Measurements from ENCODE around the gene IGFL1. TPM values are rescaled to one million over a fixed set of nuclear protein-coding genes. Genes with fewer than 3 reads are reported as not detected.
"Not testable (repeated sequence)": the region's sequence is repeated elsewhere in the genome, so short reads cannot be mapped to it uniquely, and the experiment has no call there.

IGFL1 gene
- total RNA-seq, 1 experiment from 2014 or later = not detected

- no peak for DNase-seq (ENCODE audit: low read depth)
- in situ Hi-C loops (cut with HindIII; ENCODE audit: low pct_unique_long_range_greater_than_20kb, low sequenced_read_pairs) = no loop called here
Observed at GRCh38 chr19:46216612-46217011, 12.9 kb upstream of the IGFL1 start.

- in situ Hi-C loops (cut with HindIII; ENCODE audit: low pct_unique_long_range_greater_than_20kb, low sequenced_read_pairs) = no loop called here
- peak; percentile 58 for DNase-seq (ENCODE audit: low read depth)
Observed at GRCh38 chr19:46217476-46217875, 12.1 kb upstream of the IGFL1 start.

GRCh38 chr19:46218160-46218559, 11.4 kb upstream of the IGFL1 start:
- peak; percentile 69 for DNase-seq (ENCODE audit: low read depth)
- in situ Hi-C loops (cut with HindIII; ENCODE audit: low pct_unique_long_range_greater_than_20kb, low sequenced_read_pairs) = no loop called here

- in situ Hi-C loops (cut with HindIII; ENCODE audit: low pct_unique_long_range_greater_than_20kb, low sequenced_read_pairs) = no loop called here
- no peak for DNase-seq (ENCODE audit: low read depth)
Observed at GRCh38 chr19:46220038-46220615, 9.4 kb upstream of the IGFL1 start.

GRCh38 chr19:46221152-46221551, 8.4 kb upstream of the IGFL1 start:
- DNase-seq (ENCODE audit: low read depth) = no peak
- in situ Hi-C loops (cut with HindIII; ENCODE audit: low pct_unique_long_range_greater_than_20kb, low sequenced_read_pairs) = no loop called here

DNA sequence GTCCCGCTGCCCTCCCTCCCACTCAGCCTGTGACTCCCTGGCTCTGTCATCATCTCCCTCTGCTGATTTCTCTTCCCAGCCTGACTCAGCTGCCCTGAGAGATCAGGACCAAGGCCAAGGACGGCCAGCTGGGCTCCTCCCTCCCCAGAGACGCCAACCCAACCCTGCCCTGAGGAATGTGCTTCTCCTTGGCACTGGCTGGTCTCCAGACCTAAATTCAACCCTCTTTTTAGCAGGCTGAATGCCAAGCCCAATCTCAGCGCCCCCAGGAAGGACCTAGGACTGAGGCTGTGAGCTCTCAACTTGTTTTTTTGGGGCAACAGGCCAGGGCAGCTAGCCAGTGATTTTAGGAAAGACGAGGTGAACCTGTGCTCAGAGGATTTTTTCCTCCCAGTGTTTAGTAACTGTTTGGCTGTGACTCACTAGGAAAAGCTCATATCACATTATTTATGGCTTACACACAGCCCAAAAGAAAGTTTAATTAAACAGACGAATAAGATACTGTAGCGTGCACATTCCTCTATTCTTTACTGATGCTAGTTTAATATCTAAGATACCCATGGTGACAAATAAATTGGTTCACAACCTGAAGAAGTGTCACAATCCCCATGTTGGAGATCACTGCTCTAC, 7.4 kb upstream of the IGFL1 start:
- peak; percentile 90 for DNase-seq (ENCODE audit: low read depth)

DNA sequence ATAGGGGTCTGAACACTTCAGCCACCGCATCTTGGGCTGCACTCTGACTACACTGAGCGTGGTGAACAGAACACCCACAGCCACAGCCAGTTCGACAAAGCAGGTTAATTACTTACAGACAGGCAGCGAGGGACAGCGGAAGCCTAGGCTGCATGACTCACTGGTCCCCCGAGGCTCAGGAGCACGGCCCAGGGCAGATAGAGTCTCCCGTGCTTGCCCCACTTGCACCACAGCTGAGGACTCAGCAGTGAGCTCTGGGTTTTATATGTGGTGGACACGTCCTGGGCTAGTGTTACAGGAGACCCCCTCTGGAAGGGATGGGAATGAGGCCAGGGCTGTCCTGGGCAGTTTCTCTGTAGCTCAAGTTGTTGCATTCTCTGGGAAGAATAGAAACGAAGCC, 5.8 kb upstream of the IGFL1 start:
- in situ Hi-C loops (cut with HindIII; ENCODE audit: low pct_unique_long_range_greater_than_20kb, low sequenced_read_pairs); DNase-seq (ENCODE audit: low read depth): not testable (repeated sequence)

More for the DNA sequence above, 7.4 kb upstream of the IGFL1 start:
- in situ Hi-C loops (cut with HindIII; ENCODE audit: low pct_unique_long_range_greater_than_20kb, low sequenced_read_pairs) = no loop called here

GRCh38 chr19:46224773-46225172, 4.8 kb upstream of the IGFL1 start:
- in situ Hi-C loops (cut with HindIII; ENCODE audit: low pct_unique_long_range_greater_than_20kb, low sequenced_read_pairs) = no loop called here
- no peak for DNase-seq (ENCODE audit: low read depth)

GRCh38 chr19:46225558-46226004, 4.0 kb upstream of the IGFL1 start:
- in situ Hi-C loops (cut with HindIII; ENCODE audit: low pct_unique_long_range_greater_than_20kb, low sequenced_read_pairs) = no loop called here
- no peak for DNase-seq (ENCODE audit: low read depth)

DNA sequence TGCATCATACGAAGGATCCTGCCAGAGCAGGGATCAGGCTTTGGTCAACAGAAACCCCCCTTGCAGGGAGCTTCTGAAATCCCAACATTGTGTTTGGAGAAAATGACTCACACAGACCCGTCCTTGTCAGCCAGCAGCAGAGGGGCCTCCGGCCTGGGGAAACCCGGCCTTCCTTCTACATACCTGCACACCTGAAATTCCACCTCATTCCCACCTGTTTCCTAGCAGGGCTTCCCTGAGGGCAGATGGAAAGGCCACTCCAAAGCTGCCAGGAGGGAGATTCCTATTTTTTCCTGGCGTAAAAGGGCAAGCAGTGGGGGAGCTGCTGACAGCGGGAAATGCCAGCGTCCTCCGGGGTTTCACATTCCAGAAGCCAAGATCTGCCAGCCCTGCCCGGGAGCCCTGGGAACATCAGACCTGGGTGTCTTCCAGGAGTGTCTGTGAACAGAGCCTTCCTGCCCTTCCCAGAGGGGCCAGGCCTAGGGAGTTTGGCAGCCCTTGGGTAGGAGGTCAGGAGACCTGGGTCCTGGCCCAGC, 3.0 kb upstream of the IGFL1 start:
- DNase-seq (ENCODE audit: low read depth) = no peak
- in situ Hi-C loops (cut with HindIII; ENCODE audit: low pct_unique_long_range_greater_than_20kb, low sequenced_read_pairs) = no loop called here

- in situ Hi-C loops (cut with HindIII; ENCODE audit: low pct_unique_long_range_greater_than_20kb, low sequenced_read_pairs) = no loop called here
- DNase-seq (ENCODE audit: low read depth) = no peak
Observed at GRCh38 chr19:46232029-46232428, 2.5 kb downstream of the IGFL1 start.

DNA sequence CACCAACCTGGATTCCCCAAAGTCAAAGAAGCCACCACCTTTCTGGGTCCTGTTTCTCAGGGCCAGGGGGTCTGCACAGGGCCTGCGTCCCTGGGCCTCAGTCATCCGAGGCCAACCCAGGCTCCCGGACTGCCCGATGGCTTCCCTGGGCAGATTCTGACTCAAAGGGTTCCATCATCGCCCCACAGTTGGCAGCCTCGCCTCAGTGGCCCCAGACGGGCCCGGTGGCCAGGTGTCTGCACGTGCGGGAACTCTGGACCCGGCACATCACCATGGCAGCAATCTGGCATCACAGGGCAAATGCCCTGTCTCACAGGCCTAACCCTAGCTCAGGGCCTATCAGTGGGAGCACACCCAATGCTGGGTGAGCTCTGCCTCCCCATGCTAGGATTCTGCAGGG, 2.9 kb downstream of the IGFL1 start:
- in situ Hi-C loops (cut with HindIII; ENCODE audit: low pct_unique_long_range_greater_than_20kb, low sequenced_read_pairs) = no loop called here
- DNase-seq (ENCODE audit: low read depth) = no peak

DNA sequence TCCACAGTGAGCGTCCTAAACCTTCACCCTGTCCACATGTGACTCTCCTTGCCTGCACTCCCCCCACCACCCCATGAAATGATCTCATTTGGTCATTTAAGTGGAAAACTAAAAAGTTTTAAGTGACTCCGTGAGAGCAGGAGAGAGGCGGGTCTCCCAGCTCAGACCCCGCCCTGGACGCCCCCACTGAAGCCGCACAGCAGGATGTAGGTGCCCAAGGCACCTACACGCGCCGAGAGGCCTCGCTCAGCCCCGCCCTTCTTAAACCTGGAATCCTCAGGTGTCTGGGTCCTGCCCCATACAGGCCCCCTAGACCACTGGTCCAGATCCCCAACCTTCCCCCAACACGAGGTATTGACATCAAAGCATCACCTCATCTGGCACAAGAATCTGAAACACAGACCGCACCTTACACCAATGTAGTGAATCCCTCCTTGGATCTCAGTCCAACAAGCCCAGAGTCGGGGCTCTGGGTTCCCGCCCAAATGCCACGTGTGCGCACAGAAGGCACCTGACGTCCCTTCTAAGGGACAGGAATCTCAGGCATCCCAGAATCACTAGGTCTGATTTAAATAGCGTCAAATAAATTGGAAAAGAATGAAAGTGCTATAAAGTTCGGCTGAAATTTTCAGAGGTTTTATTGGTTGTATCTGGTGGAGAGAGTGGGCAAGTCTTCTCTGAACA, 3.5 kb downstream of the IGFL1 start:
- in situ Hi-C loops (cut with HindIII; ENCODE audit: low pct_unique_long_range_greater_than_20kb, low sequenced_read_pairs) = no loop called here
- DNase-seq (ENCODE audit: low read depth) = no peak

GRCh38 chr19:46233871-46234270, 4.3 kb downstream of the IGFL1 start:
- in situ Hi-C loops (cut with HindIII; ENCODE audit: low pct_unique_long_range_greater_than_20kb, low sequenced_read_pairs); DNase-seq (ENCODE audit: low read depth): not testable (repeated sequence)

DNA sequence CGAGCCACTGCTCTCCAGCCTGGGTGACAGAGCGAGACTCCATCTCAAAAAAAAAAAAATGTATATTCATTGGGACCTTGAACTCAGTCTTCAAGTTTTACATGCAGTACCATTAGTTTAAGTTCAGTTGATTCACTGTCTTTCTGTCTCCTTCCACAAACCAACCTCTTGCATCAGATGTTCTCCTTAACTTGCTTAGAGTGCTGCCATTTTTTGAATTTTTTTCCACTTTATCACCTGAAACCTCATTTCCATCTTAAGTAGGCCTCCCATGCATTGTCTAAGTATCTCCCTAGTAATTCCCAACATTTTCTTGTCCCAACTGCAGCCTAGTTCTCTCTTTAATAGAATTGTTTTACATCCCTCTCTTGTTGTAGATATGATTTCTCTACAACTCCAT, 8.6 kb downstream of the IGFL1 start:
- in situ Hi-C loops (cut with HindIII; ENCODE audit: low pct_unique_long_range_greater_than_20kb, low sequenced_read_pairs); DNase-seq (ENCODE audit: low read depth): not testable (repeated sequence)

GRCh38 chr19:46239193-46240024, 9.9 kb downstream of the IGFL1 start:
- in situ Hi-C loops (cut with HindIII; ENCODE audit: low pct_unique_long_range_greater_than_20kb, low sequenced_read_pairs) = no loop called here

DNA sequence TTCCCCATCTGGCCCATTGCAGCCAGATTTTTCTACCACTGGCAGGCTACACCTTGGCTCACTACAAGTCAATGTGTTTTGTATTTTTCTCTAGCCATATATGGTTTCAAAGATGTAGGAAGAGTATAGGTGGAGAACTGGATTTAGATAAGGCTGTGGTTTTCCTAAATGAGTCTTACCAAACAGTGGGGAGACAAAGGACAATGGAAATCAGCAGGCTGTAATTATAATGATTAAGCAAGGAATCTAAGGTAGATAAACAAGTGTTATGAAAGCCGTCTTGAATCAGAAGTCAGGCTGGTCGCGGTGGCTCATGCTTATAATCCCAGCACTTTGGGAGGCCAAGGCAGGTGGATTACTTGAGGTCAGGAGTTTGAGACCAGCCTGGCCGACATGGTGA, 11.2 kb downstream of the IGFL1 start:
- in situ Hi-C loops (cut with HindIII; ENCODE audit: low pct_unique_long_range_greater_than_20kb, low sequenced_read_pairs) = no loop called here
- DNase-seq (ENCODE audit: low read depth) = no peak

More at GRCh38 chr19:46239193-46240024, 9.9 kb downstream of the IGFL1 start:
- DNase-seq (ENCODE audit: low read depth) = no peak

GRCh38 chr19:46241626-46242025, 12.1 kb downstream of the IGFL1 start:
- in situ Hi-C loops (cut with HindIII; ENCODE audit: low pct_unique_long_range_greater_than_20kb, low sequenced_read_pairs) = no loop called here
- no peak for DNase-seq (ENCODE audit: low read depth)
